Measurements from ENCODE around the gene SPAAR.

GRCh38 chr9:35904338-35904737, 5.0 kb upstream of the SPAAR start:
- TF ChIP-seq CTCF (IDR thresholded peaks at IDR 0.05; ENCODE audit: low read length) (no peak), EZH2 (optimal IDR thresholded peaks at IDR 0.05; ENCODE audit: low read depth, low read length) (no peak), EZH2phosphoT487 (IDR thresholded peaks at IDR 0.05; ENCODE audit: low read length) (no peak)
